Right lobe of liver (tissue), 6 donors: Measurements from ENCODE around the gene ERGIC1. TPM values are rescaled to one million over a fixed set of nuclear protein-coding genes. Genes with fewer than 3 reads are reported as not detected.
"Not testable (repeated sequence)": the region's sequence is repeated elsewhere in the genome, so short reads cannot be mapped to it uniquely, and the experiment has no call there.

ENCODE experiments used
- ATAC-seq, 4 donors: fragments of 200-7000 bp; cut with Tn5 transposase; one replicate each; pipeline ENCODE4 v1.9.1; 2020; ENCODE audit warnings: mild to moderate bottlenecking in 4 of 4, moderate library complexity in 4 of 4
- DNase-seq, 3 donors: peaks; one replicate each; pipeline ENCODE4 v3.0.0-alpha.2; 2020
- H3K27ac ChIP-seq, 3 donors: fragments of 200-600 bp; one replicate each; pipeline ENCODE4 v1.8.0; 2022
- H3K27me3 ChIP-seq, 2 donors: fragments of 200-600 bp; one replicate each; pipeline ENCODE4 v1.8.0; 2022
- H3K36me3 ChIP-seq, 4 donors: fragments of 200-600 bp; sonication (generic) in 1 of 4; one replicate each; pipeline versions ENCODE4 v1.5.1 to v1.8.0; 2017 to 2022; ENCODE audit warnings: control low read depth in 1 of 4
- H3K4me1 ChIP-seq, 4 donors: fragments of 200-600 bp; sonication (generic) in 1 of 4; one replicate each; pipeline versions ENCODE4 v1.5.1 to v1.8.0; 2017 to 2022; ENCODE audit warnings: control low read depth in 1 of 4
- H3K4me3 ChIP-seq, 3 donors: fragments of 200-600 bp; one replicate each; pipeline ENCODE4 v1.8.0; 2022
- H3K9me3 ChIP-seq, 4 donors: fragments of 200-600 bp; sonication (generic) in 1 of 4; one replicate each; pipeline versions ENCODE4 v1.5.1 to v1.8.0; 2017 to 2022; ENCODE audit warnings: control low read depth in 1 of 4
- POLR2A ChIP-seq: fragments of 450-650 bp; IDR thresholded peaks from one replicate; pipeline ENCODE4 v1.6.1; 2017; ENCODE audit warnings: antibody characterized with exemption, mild to moderate bottlenecking
- WGBS: methylation state at CpG from one replicate; pipeline ENCODE4 v1.1.6; 2018; ENCODE audit warnings: low coverage, low lambda C conversion rate; ENCODE audit not compliant: insufficient coverage; ENCODE audit errors: missing lambda C conversion rate; 5-methylcytosine and 5-hydroxymethylcytosine counted together
- intact Hi-C, 2 donors: fragments of 100-400 bp; cut with DNase I; formaldehyde crosslinking; loops; one replicate each; pipeline versions ENCODE4 v1.11.2 to v1.14.1; 2022
- total RNA-seq, 6 experiments: library from RNA; depleted of rRNA in 2 of 6; stranded (reverse); fragments of >200 nt in 2 of 6; fragmentation: NEBNext Ultra II Directional in 3 of 6; extraction: Animal tissue kit (Norgen Biotek cat#: 25700) in 3 of 6; gene quantifications; one replicate each; pipeline versions ENCODE4 v1.1.0 to v1.2.4, GENCODE V29; 2016 to 2023
- TF ChIP-seq, protein P1 (sequence below), 4 donors: fragments of 200-600 bp in 3 of 4; fragments of 450-650 bp in 1 of 4; IDR thresholded peaks; one replicate each; pipeline versions ENCODE4 v1.5.1 to v1.8.0; 2016 to 2022; ENCODE audit warnings: antibody characterized with exemption in 4 of 4, mild to moderate bottlenecking in 2 of 4
- donor health status: DM: no; HTN: yes; CAD: no.
- donor health status: DM: no; HTN: no; CAD: no.
- donor health status: DM: no; HTN: no; CAD: no.
- donor health status: DM: no; HTN: yes; CAD: no.
- donor health status: DM: no; HTN: yes; CAD: no.

ERGIC1 gene
- total RNA-seq, 6 experiments from 2014 or later: 103 to 264 (median 154) TPM

DNA sequence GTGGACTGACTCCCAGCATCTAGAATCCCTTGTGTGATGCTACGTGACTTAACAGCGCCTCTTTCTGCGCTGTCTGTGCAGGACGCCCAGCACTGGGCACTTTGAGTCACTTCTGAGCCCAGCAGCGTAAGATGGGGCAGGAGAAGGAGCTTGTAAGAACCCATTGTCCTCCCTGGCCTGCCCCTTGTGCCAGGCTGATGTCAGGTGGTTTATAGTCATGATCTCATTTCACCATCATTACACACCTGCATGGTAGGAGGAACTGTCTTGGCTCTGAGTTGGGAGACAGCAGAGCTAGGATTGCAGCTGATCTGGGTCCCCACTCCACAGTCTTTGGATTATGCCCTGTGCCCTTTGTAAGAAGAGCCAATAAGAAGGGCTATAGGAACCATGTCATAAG, 12.2 kb downstream of the ERGIC1 start:
- Histone ChIP-seq H3K9me3 (no peaks in the 10 kb centered on the region), H3K4me3 (no peak overlapping the region), H3K27me3 (no peaks in the 10 kb centered on the region), H3K4me1 (peaks cover 0 to 27% (median 11%) of the 10 kb centered on the region in 4 donors), H3K36me3 (no peaks in the 10 kb centered on the region), H3K27ac (no peak overlapping the region)
- intact Hi-C loops: no loop called here
- DNase-seq (no peak), ATAC-seq (peak in 1 of 4 donors; percentile 12)
- no peak for TF ChIP-seq POLR2A
- TF ChIP-seq, protein P1, sequence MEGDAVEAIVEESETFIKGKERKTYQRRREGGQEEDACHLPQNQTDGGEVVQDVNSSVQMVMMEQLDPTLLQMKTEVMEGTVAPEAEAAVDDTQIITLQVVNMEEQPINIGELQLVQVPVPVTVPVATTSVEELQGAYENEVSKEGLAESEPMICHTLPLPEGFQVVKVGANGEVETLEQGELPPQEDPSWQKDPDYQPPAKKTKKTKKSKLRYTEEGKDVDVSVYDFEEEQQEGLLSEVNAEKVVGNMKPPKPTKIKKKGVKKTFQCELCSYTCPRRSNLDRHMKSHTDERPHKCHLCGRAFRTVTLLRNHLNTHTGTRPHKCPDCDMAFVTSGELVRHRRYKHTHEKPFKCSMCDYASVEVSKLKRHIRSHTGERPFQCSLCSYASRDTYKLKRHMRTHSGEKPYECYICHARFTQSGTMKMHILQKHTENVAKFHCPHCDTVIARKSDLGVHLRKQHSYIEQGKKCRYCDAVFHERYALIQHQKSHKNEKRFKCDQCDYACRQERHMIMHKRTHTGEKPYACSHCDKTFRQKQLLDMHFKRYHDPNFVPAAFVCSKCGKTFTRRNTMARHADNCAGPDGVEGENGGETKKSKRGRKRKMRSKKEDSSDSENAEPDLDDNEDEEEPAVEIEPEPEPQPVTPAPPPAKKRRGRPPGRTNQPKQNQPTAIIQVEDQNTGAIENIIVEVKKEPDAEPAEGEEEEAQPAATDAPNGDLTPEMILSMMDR (IDR thresholded peaks at IDR 0.05): no peak
- no CpG with 5 or more reads among the region's 5 CpGs for WGBS

DNA sequence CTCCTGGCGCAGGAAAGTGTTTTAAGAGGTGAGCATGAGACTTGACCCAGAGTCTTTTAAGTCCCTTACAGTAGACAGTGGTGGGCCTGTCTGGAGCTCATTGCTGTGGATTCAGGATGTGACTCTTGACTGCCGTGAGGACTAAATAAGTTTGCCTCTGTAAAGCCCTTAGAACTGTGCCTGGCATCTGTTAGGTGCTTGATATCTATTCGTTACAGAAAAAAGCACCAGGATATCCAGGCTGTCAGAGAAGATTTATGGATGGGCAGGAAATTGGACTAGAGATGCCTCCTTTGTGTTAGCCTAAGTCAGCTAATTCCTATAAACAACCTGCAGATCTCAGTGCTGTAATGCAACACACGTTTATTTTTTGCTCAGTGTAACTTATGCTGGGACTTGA, 12.6 kb downstream of the ERGIC1 start:
- H3K9me3 ChIP-seq: no peaks in the 10 kb centered on the region
- H3K4me1 ChIP-seq: peaks cover 0 to 32% (median 13%) of the 10 kb centered on the region in 4 donors
- no peak for ATAC-seq
- no peak for DNase-seq
- no peak overlapping the region for H3K27ac ChIP-seq
- TF ChIP-seq, protein P1 (IDR thresholded peaks at IDR 0.05): no peak
- WGBS: 36% methylated on average over 3 of the region's 4 CpGs
- no peaks in the 10 kb centered on the region for H3K36me3 ChIP-seq
- no peak overlapping the region for H3K4me3 ChIP-seq
- no peaks in the 10 kb centered on the region for H3K27me3 ChIP-seq
- intact Hi-C loops: no loop called here

DNA sequence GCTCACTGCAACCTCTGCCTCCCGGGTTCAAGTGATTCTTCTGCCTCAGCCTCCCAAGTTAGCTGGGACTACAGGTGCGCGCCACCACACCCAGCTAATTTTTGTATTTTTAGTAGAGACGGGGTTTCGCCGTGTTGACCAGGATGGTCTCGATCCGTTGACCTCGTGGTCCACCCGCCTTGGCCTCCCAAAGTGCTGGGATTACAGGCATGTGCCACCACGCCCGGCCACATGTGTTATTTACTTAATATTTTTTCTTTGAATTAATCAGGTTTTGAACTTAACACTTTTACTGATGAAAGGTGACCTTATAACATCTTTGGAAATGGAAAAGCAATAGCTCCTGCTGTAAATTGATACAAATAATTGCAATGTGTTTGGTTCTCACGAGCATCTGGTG, 13.5 kb downstream of the ERGIC1 start:
- ATAC-seq, H3K4me3 ChIP-seq, H3K36me3 ChIP-seq, H3K9me3 ChIP-seq, DNase-seq, intact Hi-C loops, H3K27me3 ChIP-seq: not testable (repeated sequence)
- WGBS: 84% methylated on average over 13 of the region's 13 CpGs
- Histone ChIP-seq H3K4me1 (peaks cover 0 to 41% (median 17%) of the 10 kb centered on the region in 4 donors), H3K27ac (peak overlapping the region in 1 of 3 donors; percentile 5)

DNA sequence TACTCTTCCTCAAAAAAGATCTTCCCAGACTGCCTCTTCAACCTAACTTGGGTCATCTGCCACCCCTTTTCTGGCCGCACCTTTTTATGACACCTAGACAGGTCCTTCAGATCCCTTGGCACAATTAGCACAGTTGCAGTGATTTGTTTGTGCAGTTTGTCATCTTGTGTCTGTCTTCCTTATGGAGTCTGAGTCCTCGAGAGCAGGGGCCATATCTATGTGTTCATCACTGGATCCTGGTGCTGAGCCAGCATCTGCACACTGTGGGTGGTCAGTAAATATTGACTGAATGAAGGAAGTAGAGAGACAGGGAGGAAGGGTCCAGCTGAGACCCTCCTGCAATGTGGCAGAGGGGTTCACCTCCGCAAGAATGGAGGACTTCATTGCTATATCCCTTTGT, 14.4 kb downstream of the ERGIC1 start:
- Histone ChIP-seq H3K36me3 (no peaks in the 10 kb centered on the region), H3K27me3 (no peaks in the 10 kb centered on the region), H3K4me1 (peaks cover 0 to 45% (median 20%) of the 10 kb centered on the region in 4 donors), H3K27ac (peak overlapping the region; percentile 5 to 51 (median 43)), H3K4me3 (no peak overlapping the region), H3K9me3 (no peaks in the 10 kb centered on the region)
- TF ChIP-seq, protein P1 (IDR thresholded peaks at IDR 0.05): no peak
- TF ChIP-seq POLR2A: no peak
- ATAC-seq (no peak), DNase-seq (no peak)
- intact Hi-C loops: no loop called here
- WGBS: 25% methylated on average over 1 of the region's 3 CpGs

DNA sequence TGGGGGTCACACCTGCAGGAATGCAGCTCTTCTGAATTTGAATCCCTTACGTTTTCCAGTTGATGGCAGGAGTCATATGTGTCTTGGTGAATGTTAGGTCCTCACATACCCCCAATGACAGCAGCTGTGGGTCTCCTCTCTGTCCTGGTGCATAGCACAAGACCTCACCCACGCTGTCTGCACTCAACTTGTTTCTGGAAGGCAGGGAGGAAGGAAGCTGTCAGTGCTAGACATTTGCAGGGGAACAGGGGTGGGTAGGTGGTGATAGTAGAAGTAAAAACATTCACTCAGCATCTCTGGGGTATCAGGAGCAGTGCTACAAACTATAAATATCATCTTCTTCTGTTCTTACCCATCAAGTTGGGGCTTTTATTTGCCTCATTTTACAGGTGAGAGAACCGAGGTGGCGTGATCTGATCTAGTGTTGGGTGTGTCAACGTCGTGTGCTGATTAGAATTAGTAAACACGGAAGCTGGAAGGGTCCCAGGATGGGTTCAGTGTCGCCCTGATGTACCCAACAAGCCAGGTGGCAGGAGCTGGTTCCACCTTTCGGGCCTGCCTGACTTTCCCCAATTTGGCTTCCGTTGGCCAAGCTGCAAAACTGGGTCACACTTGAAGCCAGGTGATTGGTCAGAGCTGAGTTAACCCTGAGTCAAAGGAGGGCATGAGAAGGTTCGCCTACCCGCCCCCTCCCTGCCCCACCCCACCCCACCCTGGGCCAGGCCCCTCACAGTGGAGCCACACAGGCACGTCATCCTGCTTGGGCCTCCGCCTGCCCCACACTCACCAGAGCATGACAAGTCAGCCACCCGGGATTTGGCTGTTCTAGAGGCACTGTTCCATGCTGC, 15.8 kb downstream of the ERGIC1 start:
- no peak overlapping the region for H3K4me3 ChIP-seq
- TF ChIP-seq, protein P1 (IDR thresholded peaks at IDR 0.05): no peak
- TF ChIP-seq POLR2A: no peak
- no peaks in the 10 kb centered on the region for H3K27me3 ChIP-seq
- DNase-seq: peak in 2 of 3 donors; percentile 69 to 72
- H3K36me3 ChIP-seq: no peaks in the 10 kb centered on the region
- ATAC-seq: peak in 2 of 4 donors; percentile 1 to 39
- H3K27ac ChIP-seq: peak overlapping the region; percentile 31 to 92 (median 59)
- peaks cover 0 to 60% (median 26%) of the 10 kb centered on the region in 4 donors for H3K4me1 ChIP-seq
- intact Hi-C loops: loop anchor here in 1 of 2 donors (5.0 to 10.0 kb wide), 2 partner anchors 55 to 73 kb away; no protein-coding TSS in a partner anchor
- H3K9me3 ChIP-seq: no peaks in the 10 kb centered on the region
- 23% methylated on average over 12 of the region's 15 CpGs for WGBS
